Epithelial cell of proximal tubule (primary cell): ENCODE results near the gene IGSF9B. TPM values are rescaled to one million over a fixed set of nuclear protein-coding genes. Genes with fewer than 3 reads are reported as not detected.

ENCODE experiments used
- DNase-seq: peaks from one replicate; pipeline ENCODE4 v3.0.0-alpha.2; 2011; ENCODE audit warnings: low read depth
- H3K4me3 ChIP-seq: 2 replicates; pipeline ENCODE4 v1.5.1; 2011; ENCODE audit warnings: low read depth, mild to moderate bottlenecking, low read length
- CTCF ChIP-seq: conservative IDR thresholded peaks from 2 replicates; pipeline ENCODE4 v1.5.1; 2012; ENCODE audit warnings: low read depth, mild to moderate bottlenecking, low read length
- total RNA-seq: library from RNA; depleted of rRNA; stranded (reverse); fragments of >200 nt; gene quantifications from 2 replicates; pipeline ENCODE4 v1.2.3, GENCODE V29; 2015

Gene IGSF9B
- total RNA-seq, 1 donor from 2014 or later, result 1.0 TPM

- TF ChIP-seq CTCF, result no peak
- H3K4me3 ChIP-seq, result no peak overlapping the region
- DNase-seq, result no peak
Observed at GRCh38 chr11:133901999-133902398, 54.8 kb downstream of the IGSF9B start.

- TF ChIP-seq CTCF, result no peak
- no peak for DNase-seq
- no peak overlapping the region for H3K4me3 ChIP-seq
Observed at GRCh38 chr11:133901316-133901715, 55.5 kb downstream of the IGSF9B start.

GRCh38 chr11:133900176-133901105, 56.3 kb downstream of the IGSF9B start:
- H3K4me3 ChIP-seq, result no peak overlapping the region
- no peak for TF ChIP-seq CTCF
- DNase-seq, result no peak

- no peak for DNase-seq
- no peak overlapping the region for H3K4me3 ChIP-seq
- TF ChIP-seq CTCF, result no peak
Observed at GRCh38 chr11:133898770-133899115, 58.0 kb downstream of the IGSF9B start.

GRCh38 chr11:133898031-133898769, 58.6 kb downstream of the IGSF9B start:
- no peak for DNase-seq
- TF ChIP-seq CTCF, result no peak
- H3K4me3 ChIP-seq, result no peak overlapping the region

- DNase-seq, result no peak
- no peak overlapping the region for H3K4me3 ChIP-seq
- no peak for TF ChIP-seq CTCF
Observed at GRCh38 chr11:133897331-133897650, 59.5 kb downstream of the IGSF9B start.
